K562 (cell line): Measurements from ENCODE around the gene DYNLT2. TPM values are rescaled to one million over a fixed set of nuclear protein-coding genes. Genes with fewer than 3 reads are reported as not detected.

ENCODE experiments used
- ATF1 ChIP-seq, 2 experiments: fragments of 450-650 bp in 1 of 2; IDR thresholded peaks; 2 replicates each; pipeline ENCODE4 v1.6.1; 2016; ENCODE audit warnings: missing compliant biosample characterization in 1 of 2, missing genetic modification characterization in 1 of 2
- CHD1 ChIP-seq: fragments of 200-600 bp; sonication (generic); IDR thresholded peaks from one replicate; pipeline ENCODE4 v1.6.1; 2012; ENCODE audit warnings: mild to moderate bottlenecking, moderate library complexity, low read length, inconsistent platforms
- ELF4 ChIP-seq: fragments of 450-650 bp; formaldehyde crosslinking; IDR thresholded peaks from 2 replicates; pipeline ENCODE4 v1.4.0; 2022; ENCODE audit warnings: missing genetic modification characterization
- HDAC6 ChIP-seq: IDR thresholded peaks from 2 replicates; pipeline ENCODE4 v1.6.1; 2012; ENCODE audit warnings: low read depth, mild to moderate bottlenecking, control low read depth, inconsistent platforms, low read length, moderate library complexity
- MAZ ChIP-seq, 2 experiments: fragments of 450-650 bp in 1 of 2; sonication (generic) in 1 of 2; formaldehyde crosslinking; IDR thresholded peaks in 1 of 2; conservative IDR thresholded peaks in 1 of 2; 2 replicates each; pipeline versions ENCODE4 v1.4.0 to v1.5.0; 2020; ENCODE audit warnings: mild to moderate bottlenecking in 1 of 2, missing genetic modification reagents in 1 of 2
- RCOR1 ChIP-seq, 2 experiments: IDR thresholded peaks; 2 replicates each; pipeline ENCODE4 v1.6.1; 2012; ENCODE audit warnings: low read depth in 2 of 2, low read length in 2 of 2, borderline replicate concordance in 1 of 2, improper control_type of control experiment in 1 of 2
- SIN3B ChIP-seq: fragments of 450-650 bp; IDR thresholded peaks from 2 replicates; pipeline ENCODE4 v1.6.1; 2017; ENCODE audit warnings: low read depth, mild to moderate bottlenecking, moderate library complexity
- SMAD4 ChIP-seq: fragments of 250-450 bp; sonication (Bioruptor Pico); conservative IDR thresholded peaks from 2 replicates; pipeline ENCODE4 v1.8.0; 2021; ENCODE audit warnings: inconsistent platforms, mild to moderate bottlenecking, moderate library complexity
- TOE1 ChIP-seq, 2 experiments: fragments of 450-650 bp in 1 of 2; sonication (generic) in 1 of 2; formaldehyde crosslinking in 1 of 2; IDR thresholded peaks; 2 replicates each; pipeline versions ENCODE4 v1.7.1 to v1.8.0; 2016 to 2022; ENCODE audit warnings: borderline replicate concordance in 2 of 2, mild to moderate bottlenecking in 2 of 2, antibody characterized with exemption in 1 of 2, inconsistent platforms in 1 of 2, low read depth in 1 of 2, missing genetic modification reagents in 1 of 2, moderate library complexity in 1 of 2
- YY1 ChIP-seq, 3 experiments: IDR thresholded peaks; 2 replicates each; pipeline ENCODE4 v1.6.1; 2011; ENCODE audit warnings: low read length in 2 of 3, mild to moderate bottlenecking in 2 of 3, moderate library complexity in 2 of 3, borderline replicate concordance in 1 of 3, control low read depth in 1 of 3, low read depth in 1 of 3; ENCODE audit not compliant: insufficient read depth in 3 of 3, insufficient replicate concordance in 2 of 3, control insufficient read depth in 1 of 3, insufficient read length in 1 of 3; ENCODE audit errors: extremely low read depth in 1 of 3
- ZBTB8A ChIP-seq: fragments of 450-650 bp; IDR thresholded peaks from 2 replicates; pipeline ENCODE4 v1.6.1; 2018; ENCODE audit warnings: mild to moderate bottlenecking, moderate library complexity; ENCODE audit not compliant: partially characterized antibody
- ZNF143 ChIP-seq: sonication (generic); formaldehyde crosslinking; IDR thresholded peaks from 2 replicates; pipeline ENCODE4 v1.9.0; 2022; ENCODE audit warnings: mild to moderate bottlenecking, missing genetic modification reagents
- polyA plus RNA-seq, 8 experiments: library from polyadenylated mRNA; depleted of rRNA in 4 of 8; stranded (reverse) in 5 of 8; unstranded in 3 of 8; fragments of >200 nt; fragmentation: Nextera tagmentation in 2 of 8; fragmentation: Illumina TruSeq in 1 of 8; extraction: Ambion mirVana in 2 of 8; extraction: Trizol in 1 of 8; gene quantifications; 2 replicates each; pipeline versions ENCODE4 v1.2.1 to v1.2.3, GENCODE V29; 2011 to 2014; ENCODE audit warnings: inconsistent platforms in 1 of 8, missing spikeins in 1 of 8
- total RNA-seq, 7 experiments: library from RNA; depleted of rRNA in 6 of 7; stranded (reverse); fragments of >200 nt in 6 of 7; fragmentation: Illumina TruSeq in 2 of 7; extraction: Trizol in 2 of 7; gene quantifications; 2 replicates each; pipeline versions ENCODE4 v1.2.1 to v1.2.3, GENCODE V29; 2011 to 2021; ENCODE audit warnings: low replicate concordance in 1 of 7
- TF ChIP-seq, protein P1 (sequence below): fragments of 450-650 bp; IDR thresholded peaks from one replicate; pipeline ENCODE4 v1.6.1; 2018; ENCODE audit warnings: mild to moderate bottlenecking, moderate library complexity; ENCODE audit not compliant: partially characterized antibody
- TF ChIP-seq, protein P2 (sequence below): fragments of 450-650 bp; IDR thresholded peaks from 2 replicates; pipeline ENCODE4 v1.7.1; 2018; ENCODE audit warnings: mild to moderate bottlenecking, low read depth; ENCODE audit not compliant: partially characterized antibody

Gene DYNLT2
- total and polyA plus RNA-seq, 9 of the 15 experiments (the other 6 are each of a cell fraction or from before 2014, with no cell fraction given): 2.0 to 12.8 (median 6.3) TPM

DNA sequence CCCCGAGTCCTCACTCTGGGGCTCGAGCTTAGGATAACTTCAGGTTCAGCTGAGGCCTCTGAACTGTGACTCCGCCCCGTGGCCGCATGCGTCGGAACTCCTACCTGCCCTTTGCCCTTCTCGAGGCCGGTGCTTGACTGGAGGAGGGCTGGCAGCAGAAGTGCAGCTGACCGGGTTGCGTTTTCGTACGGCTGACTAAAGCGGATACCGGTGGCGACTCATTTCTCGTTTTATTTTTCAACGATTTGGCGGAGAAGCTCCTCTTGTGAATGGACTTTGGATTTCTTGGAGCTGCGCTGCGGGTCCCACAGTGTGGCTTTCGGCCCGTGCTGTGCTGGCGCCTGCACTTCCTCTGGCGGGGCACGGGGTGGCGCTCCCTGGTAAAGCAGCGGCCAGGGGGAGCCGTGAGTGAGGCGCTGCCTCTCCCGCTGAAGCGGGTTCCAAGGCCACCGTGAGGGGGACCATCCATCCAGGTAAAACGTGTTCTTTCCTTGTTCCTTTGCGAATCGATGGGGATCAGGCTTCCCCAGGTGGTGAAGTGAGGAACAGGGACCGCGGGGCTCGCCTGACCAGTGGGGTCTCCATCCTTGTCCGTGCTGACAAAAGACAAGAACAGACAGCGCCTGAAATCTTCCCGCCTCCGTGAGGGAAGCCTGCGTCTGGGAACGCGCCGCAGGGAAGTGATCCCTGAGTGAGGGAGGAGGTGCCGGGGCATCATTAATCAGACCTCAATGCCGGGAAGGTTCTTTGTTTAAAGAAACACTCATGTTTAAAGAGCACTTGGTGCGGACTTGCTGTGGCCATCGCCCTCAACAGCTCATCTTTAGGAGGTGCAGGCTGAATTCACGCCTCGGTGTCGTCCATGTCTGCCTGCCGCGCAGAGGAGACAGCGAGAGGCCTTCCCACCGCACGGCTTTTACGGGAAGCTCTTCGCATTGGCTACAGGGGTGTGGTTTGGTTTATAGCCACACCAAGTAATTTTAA is 38.9 kb upstream of the DYNLT2 start (continued):
- TF ChIP-seq YY1 (IDR thresholded peaks at IDR 0.05; ENCODE audit: borderline replicate concordance in 1 of 3, control insufficient read depth in 1 of 3, extremely low read depth in 1 of 3, insufficient read depth in 3 of 3, insufficient read length in 1 of 3, insufficient replicate concordance in 2 of 3, low read depth in 1 of 3, low read length in 2 of 3) (peak in 2 of 3 experiments; percentile 50 to 78), MAZ (CRISPR knock-in tag; conservative IDR thresholded peaks at IDR 0.05 in 1 of 2, IDR thresholded peaks at IDR 0.05 in 1 of 2) (peak; percentile 22 to 77), SIN3B (no peak), RCOR1 (IDR thresholded peaks at IDR 0.05; ENCODE audit: borderline replicate concordance in 1 of 2, low read depth in 2 of 2, low read length in 2 of 2) (0 out of 4 replicates have a peak, but pooled peaks of 1 of the 2 experiments have one; percentile 11), ZNF143 (CRISPR knock-in tag) (no peak), ELF4 (CRISPR knock-in tag) (no peak), TOE1 (IDR thresholded peaks at IDR 0.05; ENCODE audit: borderline replicate concordance) (peak; percentile 54; the same call in 1 of the 2 replicates), TOE1 (CRISPR knock-in tag; IDR thresholded peaks at IDR 0.05; ENCODE audit: borderline replicate concordance, low read depth) (no peak), SMAD4 (CRISPR knock-in tag) (peak; percentile 42; the same call in 1 of the 2 replicates), ZBTB8A (no peak), ATF1 (CRISPR knock-in tag; IDR thresholded peaks at IDR 0.05) (no peak), ATF1 (tag; IDR thresholded peaks at IDR 0.05) (peak; percentile 58), CHD1 (no peak), HDAC6 (no peak)
- TF ChIP-seq, protein P1, sequence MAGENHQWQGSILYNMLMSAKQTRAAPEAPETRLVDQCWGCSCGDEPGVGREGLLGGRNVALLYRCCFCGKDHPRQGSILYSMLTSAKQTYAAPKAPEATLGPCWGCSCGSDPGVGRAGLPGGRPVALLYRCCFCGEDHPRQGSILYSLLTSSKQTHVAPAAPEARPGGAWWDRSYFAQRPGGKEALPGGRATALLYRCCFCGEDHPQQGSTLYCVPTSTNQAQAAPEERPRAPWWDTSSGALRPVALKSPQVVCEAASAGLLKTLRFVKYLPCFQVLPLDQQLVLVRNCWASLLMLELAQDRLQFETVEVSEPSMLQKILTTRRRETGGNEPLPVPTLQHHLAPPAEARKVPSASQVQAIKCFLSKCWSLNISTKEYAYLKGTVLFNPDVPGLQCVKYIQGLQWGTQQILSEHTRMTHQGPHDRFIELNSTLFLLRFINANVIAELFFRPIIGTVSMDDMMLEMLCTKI: no peak
- TF ChIP-seq, protein P2, sequence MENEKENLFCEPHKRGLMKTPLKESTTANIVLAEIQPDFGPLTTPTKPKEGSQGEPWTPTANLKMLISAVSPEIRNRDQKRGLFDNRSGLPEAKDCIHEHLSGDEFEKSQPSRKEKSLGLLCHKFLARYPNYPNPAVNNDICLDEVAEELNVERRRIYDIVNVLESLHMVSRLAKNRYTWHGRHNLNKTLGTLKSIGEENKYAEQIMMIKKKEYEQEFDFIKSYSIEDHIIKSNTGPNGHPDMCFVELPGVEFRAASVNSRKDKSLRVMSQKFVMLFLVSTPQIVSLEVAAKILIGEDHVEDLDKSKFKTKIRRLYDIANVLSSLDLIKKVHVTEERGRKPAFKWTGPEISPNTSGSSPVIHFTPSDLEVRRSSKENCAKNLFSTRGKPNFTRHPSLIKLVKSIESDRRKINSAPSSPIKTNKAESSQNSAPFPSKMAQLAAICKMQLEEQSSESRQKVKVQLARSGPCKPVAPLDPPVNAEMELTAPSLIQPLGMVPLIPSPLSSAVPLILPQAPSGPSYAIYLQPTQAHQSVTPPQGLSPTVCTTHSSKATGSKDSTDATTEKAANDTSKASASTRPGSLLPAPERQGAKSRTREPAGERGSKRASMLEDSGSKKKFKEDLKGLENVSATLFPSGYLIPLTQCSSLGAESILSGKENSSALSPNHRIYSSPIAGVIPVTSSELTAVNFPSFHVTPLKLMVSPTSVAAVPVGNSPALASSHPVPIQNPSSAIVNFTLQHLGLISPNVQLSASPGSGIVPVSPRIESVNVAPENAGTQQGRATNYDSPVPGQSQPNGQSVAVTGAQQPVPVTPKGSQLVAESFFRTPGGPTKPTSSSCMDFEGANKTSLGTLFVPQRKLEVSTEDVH: no peak
